Stimulated activated CD4-positive, alpha-beta T cell treated with anti-CD3 and anti-CD28 coated beads, Interleukin-12 subunit alpha, Interleukin-12 subunit beta, amount 100 ng/mL, for 4 hours (primary cell): ENCODE data around the gene PGBD4.
A peak's percentile ranks its signal among the peaks of the same experiment; 100 is the strongest.

Experiments used
- DNase-seq: peaks from one replicate; pipeline ENCODE4 v3.0.0-alpha.2; 2020

The PGBD4 gene

GRCh38 chr15:34101366-34102174 is at the start of gene PGBD4, which contains the start of gene EMC7:
Gene PGBD4, plus strand, starts transcription at chr15:34102083. Its CDS starts 449 bp downstream, at chr15:34102532.
Gene EMC7, minus strand, starts transcription at chr15:34101862. Its CDS starts 23 bp downstream, at chr15:34101839.
- DNase-seq: peak; percentile 98

- no peak for DNase-seq
Measured at GRCh38 chr15:34054081-34054707, 47.7 kb upstream of the PGBD4 start.

GRCh38 chr15:34055868-34056595 is 45.9 kb upstream of the PGBD4 start:
- no peak for DNase-seq

- DNase-seq: no peak
Measured at GRCh38 chr15:34056911-34057310, 45.0 kb upstream of the PGBD4 start.

- no peak for DNase-seq
Measured at GRCh38 chr15:34059476-34059875, 42.4 kb upstream of the PGBD4 start.

GRCh38 chr15:34059946-34060345 is 41.9 kb upstream of the PGBD4 start:
- no peak for DNase-seq

- no peak for DNase-seq
Measured at GRCh38 chr15:34064438-34064837, 37.4 kb upstream of the PGBD4 start.

- DNase-seq: no peak
Measured at GRCh38 chr15:34065261-34065660, 36.6 kb upstream of the PGBD4 start.

- DNase-seq: no peak
Measured at GRCh38 chr15:34065941-34066340, 35.9 kb upstream of the PGBD4 start.

GRCh38 chr15:34070003-34070402 is 31.9 kb upstream of the PGBD4 start:
- no peak for DNase-seq

GRCh38 chr15:34076785-34077184 is 25.1 kb upstream of the PGBD4 start:
- DNase-seq: no peak

- no peak for DNase-seq
Measured at GRCh38 chr15:34078900-34079299, 23.0 kb upstream of the PGBD4 start.

- DNase-seq: no peak
Measured at GRCh38 chr15:34079904-34080303, 22.0 kb upstream of the PGBD4 start.

GRCh38 chr15:34084086-34084485 is 17.8 kb upstream of the PGBD4 start:
- no peak for DNase-seq

GRCh38 chr15:34085746-34086145 is 16.1 kb upstream of the PGBD4 start:
- no peak for DNase-seq

- DNase-seq: no peak
Measured at GRCh38 chr15:34099914-34100313, 2.0 kb upstream of the PGBD4 start.

GRCh38 chr15:34102175-34102925 is 467 bp downstream of the PGBD4 start:
- DNase-seq: no peak

- DNase-seq: no peak
Measured at GRCh38 chr15:34106423-34106822, 4.5 kb downstream of the PGBD4 start.

GRCh38 chr15:34107315-34107714 is 5.4 kb downstream of the PGBD4 start:
- DNase-seq: no peak

- no peak for DNase-seq
Measured at GRCh38 chr15:34109797-34110663, 8.1 kb downstream of the PGBD4 start.

GRCh38 chr15:34111488-34111887 is 9.6 kb downstream of the PGBD4 start:
- DNase-seq: no peak

- no peak for DNase-seq
Measured at GRCh38 chr15:34114215-34114614, 12.3 kb downstream of the PGBD4 start.
